Measurements from ENCODE around the gene GPR52.

DNA sequence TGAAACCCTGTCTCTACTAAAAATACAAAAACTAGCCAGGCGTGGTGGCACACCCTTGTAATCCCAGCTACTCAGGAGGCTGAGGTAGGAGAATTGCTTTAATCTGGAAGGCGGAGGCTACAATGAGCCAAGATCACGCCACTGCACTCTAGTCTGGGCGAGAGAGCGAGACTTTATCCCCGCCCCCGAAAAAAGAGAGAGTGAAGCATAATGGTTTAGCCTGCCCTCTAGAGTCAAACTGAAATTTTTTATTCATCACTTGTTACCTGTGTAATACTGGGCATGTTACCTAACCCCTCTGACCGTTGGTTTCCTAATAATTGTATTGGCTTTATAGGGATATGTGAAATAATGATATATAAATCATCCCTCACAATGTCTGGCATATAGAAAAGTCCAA, 18.8 kb downstream of the GPR52 start:
- no peak for TF ChIP-seq CTCF (IDR thresholded peaks at IDR 0.05 in 4 of 5, conservative IDR thresholded peaks at IDR 0.05 in 1 of 5)
- no peak for TF ChIP-seq POLR2A (IDR thresholded peaks at IDR 0.05)

All from gastrocnemius medialis (tissue), 4 donors.